CD1c-positive myeloid dendritic cell (primary cell): ENCODE measurements around the gene XPO1.
"Not testable (repeated sequence)": the region's sequence is repeated elsewhere in the genome, so short reads cannot be mapped to it uniquely, and the experiment has no call there.

ENCODE experiments used
- DNase-seq: peaks from one replicate; pipeline ENCODE4 v3.0.0-alpha.2; 2016; ENCODE audit errors: extremely low spot score

The XPO1 gene

DNA sequence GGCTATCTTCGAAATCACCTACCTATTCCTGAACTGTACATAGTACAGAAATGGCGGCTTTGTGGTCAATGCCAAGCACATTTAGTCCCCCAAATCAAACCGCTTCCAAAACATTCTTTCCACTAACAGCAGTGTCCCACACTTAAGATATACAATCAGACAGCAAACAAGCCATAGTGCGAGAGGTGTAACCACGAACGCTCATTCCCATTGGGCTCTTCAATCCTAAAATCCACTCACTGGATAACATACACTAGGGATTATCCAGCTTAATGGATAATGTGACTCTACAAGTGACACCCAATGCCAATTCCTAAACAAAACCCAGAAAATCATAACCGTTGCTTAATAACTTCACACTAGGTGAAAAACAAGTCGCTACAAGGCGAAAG is 2.0 kb downstream of the XPO1 start:
- DNase-seq: no peak

DNA sequence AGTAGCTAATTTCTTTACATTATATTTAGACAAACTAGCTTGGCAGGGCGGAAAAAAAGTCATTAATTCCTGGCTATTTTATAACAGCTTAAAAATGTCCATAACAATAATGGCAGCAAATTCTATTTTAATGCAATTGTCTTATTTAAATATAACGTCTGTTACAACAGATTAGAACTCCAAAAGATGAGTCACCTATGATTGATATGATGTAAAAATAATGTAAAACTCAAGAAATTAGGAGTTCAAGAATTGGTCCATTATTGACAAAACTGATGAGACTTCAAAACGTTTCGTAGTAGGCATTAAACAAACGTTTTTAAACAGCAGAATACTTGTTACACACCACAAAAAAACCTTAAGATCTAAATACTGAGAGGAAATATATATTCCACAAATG is 2.7 kb downstream of the XPO1 start:
- peak; percentile 8 for DNase-seq

DNA sequence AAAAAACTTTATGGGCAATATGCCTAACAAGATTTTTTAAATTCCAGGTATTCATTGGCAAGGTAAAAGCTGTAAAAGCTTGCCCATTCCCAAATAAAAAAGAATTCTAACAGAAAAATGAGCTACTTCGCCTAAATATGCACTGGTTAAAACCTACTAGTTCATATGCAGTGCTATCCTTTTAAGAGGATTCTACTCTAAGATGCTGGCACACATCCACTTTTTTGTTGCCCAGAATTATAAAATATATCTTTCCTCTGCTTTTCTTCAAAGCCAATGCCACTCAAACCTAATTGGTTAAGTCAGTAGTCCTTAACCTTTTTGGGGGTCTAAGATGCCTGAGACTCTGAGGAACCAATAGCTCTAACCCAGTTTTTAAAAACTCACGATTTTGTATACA is 3.2 kb downstream of the XPO1 start:
- DNase-seq: no peak

DNA sequence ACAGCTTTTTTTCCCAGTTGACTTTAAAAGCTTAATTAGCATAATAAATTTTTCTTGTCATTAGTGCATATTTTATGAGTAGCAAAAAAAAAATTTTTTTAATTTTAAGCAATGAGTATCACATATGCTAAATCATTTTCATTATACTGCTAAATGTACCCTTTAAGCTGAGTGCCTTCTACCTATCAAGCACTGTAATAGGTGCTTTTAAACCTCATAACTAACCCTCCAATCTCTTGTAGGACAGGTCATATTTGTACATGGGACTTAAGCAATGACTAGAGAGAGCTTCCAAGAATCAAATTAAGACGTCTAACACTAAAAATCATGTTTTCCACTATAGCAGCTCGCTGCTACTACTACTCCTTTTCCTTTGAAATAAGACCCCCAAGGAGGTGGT is 7.4 kb downstream of the XPO1 start:
- no peak for DNase-seq

DNA sequence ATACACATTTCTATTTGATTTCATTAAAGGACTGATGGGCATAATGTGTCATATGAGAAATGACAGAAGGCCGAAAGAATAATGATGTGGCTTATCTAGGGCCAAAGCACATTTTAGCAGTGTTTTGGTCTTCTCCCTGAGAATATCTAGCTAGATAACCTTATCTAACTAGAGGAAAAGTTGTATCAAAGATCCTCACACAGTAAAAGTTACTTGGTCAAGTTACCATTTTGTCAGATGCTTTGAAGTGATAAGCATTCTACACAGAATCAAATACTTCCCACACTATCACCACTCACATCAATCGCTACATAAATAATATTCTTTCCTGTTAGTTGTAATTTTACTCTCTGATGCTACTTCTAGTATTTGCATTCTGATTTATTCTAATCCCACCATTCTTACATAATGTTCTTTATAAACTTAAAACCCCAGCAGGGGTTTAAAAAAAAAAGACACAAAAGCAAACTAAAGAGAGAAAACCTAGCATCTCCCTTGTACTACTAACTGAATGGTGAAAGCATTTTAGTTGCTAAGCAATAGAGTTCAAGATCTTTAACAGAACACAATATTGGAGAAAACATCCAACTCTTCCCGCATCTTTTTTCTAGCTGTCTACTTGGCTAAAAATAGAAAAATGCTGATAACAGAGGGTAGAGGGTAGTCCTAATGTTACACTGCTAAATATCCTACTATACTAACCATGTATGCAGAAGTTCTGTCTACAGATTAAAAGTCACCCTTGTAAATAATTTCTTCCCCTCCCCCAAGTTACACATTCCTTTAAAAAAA is 8.0 kb downstream of the XPO1 start:
- no peak for DNase-seq

DNA sequence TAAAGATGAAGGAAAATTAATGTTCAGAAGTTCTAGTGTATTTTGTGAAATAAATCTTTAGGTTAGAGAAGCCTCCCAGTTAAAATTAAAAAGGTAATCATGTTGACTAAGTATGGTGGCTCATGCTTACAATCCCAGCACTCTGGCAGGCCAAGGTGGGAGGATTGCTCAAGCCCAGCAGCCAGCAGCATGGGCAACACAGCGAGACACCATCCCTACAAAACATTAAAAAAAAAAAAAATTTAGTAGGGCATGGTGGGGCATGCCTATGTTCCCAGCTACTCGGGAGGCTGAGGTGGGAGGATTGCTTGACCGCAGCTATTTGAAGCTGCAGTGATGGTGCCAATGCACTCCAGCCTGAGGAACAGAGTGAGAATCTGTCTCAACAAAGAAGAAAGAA is 17.9 kb downstream of the XPO1 start:
- DNase-seq: no peak

DNA sequence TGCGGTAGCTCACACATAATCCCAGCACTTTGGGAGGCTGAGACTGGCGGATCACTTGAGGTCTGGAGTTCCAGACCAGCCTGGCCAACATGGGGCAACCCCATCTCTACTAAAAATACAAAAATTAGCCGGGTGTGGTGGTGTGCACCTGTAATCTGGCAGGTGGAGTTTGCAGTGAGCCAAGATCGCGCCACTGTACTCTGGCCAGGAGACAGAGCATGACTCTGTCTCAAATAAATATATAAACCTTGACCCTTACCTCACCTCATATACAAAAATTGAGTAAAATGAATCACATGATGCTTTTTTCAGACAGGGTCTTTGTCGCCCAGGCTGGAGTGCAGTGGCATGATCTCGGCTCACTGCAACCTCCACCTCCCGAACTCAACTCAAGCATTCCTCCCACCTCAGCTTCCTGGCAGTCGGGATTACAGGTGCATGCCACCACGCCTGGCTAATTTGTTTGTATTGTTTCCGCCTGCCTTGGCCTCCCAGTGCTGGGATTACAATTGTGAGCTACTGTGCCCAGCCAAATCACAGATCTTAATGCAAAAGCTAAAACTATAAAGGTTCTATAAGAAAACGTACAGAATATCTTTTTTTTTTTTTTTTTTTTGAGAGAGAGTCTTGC is 25.3 kb downstream of the XPO1 start:
- no peak for DNase-seq

DNA sequence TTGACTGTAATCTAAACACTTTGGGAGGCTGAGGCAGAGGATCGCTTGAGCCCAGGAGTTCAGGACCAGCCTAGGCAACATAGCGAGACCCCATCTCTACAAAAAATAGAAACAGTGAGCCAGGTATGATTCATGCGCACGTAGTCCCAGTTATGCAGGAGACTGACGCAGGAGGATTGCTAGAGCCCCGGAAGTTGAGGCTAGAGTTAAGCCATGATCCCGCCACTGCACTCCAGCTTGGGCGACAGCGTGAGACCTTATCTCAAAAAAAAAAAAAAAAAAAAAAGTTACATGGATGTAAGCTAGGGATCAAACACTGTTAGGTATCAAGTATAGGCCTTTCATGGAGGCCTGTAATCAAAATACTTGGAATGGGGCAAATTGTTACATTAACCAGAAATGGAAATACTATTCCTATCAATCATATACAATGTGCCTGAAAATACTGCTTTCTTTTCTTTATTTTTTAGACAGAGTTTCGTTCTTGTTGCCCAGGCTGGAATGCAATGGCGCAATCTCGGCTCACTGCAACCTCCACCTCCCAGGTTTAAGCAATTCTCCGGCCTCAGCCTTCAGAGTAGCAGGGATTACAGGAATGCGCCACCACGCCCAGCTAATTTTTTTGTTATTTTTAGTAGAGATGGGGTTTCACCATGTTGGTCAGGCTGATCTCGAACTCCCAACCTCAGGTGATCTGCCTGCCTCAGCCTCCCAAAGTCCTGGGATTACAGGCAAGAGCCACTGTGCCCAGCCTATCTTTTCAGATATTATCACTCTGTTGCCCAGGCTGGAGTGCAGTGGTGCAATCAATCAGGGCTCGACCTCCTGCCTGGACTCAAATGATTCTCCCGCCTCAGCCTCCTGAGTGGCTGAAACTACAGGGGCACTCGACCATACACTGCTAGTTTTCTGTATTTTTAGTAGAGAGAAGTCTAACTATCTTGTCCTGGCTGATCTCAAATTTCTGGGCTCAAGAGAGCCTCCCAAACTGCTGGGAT is 27.2 kb downstream of the XPO1 start:
- no peak for DNase-seq

DNA sequence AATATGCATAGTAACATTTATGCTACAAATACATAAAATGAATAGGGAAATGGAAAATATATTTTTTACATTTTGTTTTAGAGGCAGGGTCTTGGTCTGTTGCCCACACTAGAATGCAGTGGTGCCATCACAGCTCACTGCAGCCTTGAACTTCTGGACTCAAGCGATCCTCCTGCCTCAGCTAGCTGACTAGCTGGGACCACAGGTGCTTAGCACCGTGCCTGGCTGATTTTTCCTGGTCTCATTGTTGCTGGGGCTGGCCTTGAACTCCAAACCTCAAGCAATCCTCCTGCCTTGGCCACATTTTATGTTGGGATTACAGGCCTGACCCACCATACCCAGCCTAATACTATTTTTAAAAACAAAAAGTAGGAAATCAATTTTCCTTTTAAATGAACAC is 33.2 kb downstream of the XPO1 start:
- DNase-seq: no peak

DNA sequence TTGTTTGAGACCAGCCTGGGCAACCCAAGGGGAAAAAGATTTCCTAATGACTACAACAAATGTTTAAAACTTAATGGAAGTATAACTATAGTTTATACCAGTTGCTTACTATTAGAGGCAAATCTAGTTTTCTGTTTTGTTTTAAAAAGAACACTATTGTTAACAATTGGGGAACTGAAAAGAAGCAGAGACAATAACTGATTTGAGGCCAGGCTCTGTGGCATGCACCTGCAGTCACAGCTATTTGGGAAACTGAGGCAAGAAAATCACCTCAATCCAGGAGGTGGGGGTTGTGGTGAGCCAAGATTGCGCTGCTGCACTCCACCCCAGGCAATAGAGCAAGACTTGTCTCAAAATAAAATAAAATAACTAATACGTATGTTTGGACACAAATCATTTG is 39.1 kb downstream of the XPO1 start:
- DNase-seq: no peak

DNA sequence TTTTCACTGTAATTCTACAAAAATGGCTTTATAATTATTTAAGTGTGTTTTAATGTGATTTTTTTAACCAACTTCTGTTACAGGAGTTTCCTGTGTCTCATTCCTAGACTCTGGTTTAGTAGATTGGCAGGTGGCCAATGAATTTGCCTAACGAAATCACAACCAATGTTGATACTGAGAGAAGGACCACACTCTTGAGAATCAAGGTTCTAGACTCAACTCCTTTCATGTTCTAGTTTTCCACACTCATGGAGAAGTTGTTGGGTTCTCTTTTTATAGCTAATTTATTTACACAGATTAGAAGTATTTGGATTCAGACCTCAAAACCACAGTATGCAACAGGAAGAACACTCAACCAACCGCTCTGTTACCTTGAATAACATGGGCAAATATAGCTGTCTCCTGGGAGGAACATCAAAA is 44.6 kb downstream of the XPO1 start:
- no peak for DNase-seq

DNA sequence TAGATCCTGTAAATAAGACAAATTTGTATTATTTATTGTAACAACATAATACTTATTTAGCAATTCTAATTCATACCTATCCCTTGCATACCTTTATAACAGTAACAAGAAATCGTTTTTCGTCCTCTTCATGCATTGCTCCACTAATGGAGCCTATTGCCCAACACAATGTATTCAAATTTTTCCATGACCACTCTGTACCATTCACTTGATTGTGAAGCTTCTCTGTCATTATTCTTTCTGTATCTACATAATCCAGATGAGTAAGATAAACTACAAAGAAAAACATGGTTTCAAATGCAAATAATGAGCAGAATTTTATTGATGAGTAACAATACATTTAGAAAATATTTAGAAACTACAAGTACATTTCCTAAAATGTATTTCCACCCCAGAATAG is 45.7 kb downstream of the XPO1 start:
- no peak for DNase-seq

DNA sequence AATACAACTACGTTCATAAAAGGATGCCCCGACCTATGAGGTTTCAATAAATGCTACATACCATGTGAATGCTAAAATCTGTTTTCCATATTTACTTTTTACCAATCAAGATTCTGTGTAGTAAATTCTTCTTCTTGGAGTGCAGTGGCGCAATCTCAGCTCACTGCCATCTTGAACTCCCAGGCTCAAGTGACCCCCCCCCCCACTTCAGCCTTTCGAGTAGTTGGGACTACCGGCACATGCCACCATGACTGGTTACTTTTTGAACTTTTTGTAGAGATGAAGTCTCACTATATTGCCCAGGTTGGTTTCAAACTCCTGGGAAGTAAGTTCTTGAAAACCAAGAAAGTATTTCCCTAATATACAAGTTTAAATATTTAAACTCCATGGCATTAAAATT is 52.9 kb downstream of the XPO1 start:
- DNase-seq: no peak

DNA sequence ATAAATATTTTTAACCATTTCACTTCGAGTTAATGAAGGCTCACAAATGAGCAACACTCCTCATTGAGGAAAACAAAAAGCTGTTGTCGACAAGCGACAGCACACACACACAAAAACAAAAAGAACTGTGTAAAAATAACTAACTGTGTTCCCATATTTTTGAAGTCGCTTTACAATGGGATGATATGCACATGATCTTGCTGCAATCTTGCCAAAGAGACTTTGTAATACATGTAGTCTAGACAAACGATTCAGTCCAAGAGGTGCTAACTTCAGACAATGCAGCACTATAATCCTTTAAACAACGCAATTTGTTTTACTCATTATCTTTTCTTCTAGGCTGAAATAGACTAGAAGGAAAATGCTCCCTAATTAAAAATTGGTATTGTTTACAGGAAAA is 60.1 kb downstream of the XPO1 start:
- no peak for DNase-seq

DNA sequence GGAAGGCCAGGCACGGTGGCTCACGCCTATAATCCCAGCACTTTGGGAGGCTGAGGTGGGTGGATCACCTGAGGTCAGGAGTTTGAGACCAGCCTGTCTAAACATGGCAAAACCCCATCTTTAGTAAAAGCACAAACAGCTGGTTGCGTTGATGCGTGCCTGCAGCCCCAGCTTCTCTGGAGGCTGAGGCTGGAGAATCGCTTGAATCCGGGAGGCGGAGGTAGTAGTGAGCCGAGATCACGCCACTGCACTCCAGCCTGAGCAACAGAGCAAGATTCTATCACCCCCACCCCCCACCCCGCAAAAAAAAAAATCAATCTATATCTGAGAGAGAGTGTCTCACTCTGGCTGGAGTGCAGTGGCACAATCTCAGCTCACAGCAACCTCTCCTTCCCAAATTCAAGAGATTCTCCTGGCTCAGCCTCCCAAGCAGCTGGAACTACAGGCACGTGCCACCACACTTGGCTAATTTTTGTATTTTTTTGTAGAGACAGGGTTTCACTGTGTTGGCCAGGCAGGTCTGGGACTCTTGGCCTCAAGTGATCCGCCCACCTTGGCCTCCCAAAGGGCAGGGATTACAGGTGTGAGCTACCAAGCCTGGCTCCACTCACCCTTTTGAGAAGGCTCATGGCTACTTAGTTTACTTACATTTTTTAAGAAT is 61.1 kb downstream of the XPO1 start:
- DNase-seq: not testable (repeated sequence)

DNA sequence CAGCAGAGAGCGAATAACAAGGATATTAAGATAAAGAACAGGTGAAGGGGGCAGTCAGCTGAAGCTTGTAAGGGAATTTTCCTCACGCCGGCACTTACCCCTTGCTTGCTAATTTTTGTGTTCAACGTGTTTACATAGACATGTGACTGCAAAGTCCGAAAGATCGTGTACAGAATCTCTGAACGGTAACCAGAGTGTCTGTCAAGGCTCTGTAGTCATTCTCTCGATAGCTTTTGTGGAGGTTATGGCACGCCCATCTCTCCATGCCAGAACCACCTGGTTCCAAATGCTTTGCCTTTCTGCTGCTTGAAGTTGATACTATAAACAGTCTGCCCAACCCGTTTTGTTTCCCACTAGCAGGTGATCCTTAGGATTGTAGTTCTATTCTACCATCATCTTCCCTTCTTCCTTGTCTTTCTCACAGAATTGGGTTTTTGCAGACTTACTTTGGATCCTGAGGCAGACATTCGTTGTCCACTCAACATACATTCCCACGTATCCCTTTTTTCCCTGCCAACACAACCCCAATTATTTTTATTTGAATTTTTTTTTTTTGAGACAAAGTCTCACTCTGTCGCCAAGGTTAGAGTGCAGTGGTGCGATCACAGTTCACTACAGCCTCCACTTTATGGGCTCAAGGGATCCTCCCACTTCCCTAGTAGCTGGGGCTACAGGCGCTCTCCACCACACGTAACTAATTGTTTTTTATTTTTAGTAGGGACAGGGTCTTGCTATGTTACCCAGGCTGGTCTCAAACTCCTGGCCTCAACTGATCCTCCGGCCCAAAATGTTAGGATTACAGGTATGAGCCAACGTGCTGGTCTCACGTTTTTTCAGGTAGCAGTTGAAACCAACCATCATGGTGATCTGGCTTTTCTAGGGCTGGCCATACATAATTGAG is 66.0 kb downstream of the XPO1 start:
- DNase-seq: peak; percentile 13

DNA sequence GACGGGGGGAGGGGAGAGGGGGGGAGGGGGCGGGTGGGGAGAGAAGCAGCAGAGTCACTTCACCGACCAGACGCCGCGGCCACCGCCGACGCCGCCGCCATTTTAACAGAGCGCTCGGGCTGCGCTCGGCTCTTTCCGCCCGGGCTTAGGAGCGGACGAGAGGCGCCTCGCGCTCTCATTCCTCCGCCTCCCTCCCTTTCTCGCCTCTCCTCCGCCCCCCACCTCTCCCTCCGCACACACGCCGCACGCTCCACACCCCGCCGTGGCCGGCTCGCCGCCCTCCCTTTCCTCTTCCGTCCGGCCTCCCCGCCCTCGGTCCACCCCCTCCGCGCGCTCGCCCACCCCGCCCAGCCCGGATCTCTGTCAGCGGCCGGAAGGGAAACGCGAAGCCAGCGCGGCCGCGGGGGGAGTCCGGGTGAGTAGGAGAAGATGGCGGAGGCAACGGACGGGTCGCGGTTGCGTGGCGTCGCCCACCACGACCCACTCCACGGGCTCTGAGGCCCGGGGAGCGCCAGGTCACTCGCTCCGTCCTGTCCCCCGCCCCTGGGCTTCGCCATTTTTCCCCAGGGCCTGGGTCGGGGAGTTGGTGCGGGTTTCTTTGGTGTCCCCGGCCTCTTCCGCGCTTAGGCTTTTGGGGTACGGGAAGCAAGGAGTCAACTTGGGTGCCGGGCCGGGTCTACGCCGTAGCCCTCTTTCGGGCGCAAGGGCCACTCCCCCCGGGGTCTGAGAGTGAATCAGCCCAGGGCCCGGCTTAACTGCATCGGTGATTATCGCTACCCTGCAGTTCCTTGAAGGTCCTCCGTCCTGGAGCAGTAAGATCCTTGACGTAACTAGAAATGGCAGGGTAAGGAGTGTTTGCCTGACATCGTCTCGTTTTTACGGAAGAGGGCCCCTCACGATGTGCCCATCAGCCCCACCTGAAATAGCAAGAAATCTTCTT is 66.9 kb downstream of the XPO1 start, which contains the start of gene USP34:
TSS of gene USP34 (minus strand) at position 123 of the 940 bp plus-strand sequence. CDS start 395 bp downstream, outside the sequence.
- DNase-seq: peak; percentile 97

DNA sequence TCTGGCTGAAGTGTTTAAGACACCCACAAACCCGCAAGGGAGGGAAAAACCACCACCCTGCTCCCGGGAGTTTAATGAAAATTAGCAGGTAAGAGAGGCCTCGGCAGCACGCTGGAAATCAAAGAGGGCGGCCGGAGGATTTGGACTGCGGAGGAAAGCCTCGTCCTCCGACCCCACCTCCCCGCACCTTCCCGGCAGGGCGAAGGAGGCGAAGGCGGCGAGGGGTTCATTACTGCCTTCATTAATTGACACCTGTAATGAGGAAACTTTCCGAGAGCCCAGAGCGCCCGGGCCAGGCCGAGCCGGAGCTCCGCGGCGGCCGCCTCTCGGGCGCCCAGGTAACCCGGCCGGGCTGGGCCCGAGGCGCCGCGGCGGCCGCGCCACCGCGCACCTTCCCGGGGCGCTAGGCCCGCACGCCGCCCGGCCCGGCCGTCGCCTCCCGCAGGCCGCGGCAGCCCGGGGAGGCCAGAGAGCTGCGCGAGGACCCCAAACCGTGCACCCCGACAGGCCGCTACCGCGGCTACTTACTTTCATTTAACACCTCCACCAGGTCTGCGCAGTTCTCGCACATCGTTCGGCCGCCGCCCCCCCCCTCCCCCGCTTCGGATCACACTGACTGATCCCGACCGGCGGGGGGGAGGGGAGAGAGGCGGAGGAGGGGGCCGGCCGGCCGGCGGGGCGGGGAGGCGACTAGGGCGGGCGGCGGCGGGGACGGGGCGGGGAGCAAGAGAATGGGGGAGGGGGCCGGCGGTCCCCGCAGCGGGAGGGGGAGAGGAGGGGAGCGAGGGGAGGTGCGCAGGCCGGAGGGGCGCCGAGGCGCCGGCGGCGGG is 67.8 kb downstream of the XPO1 start:
- DNase-seq: peak; percentile 64
